Omental fat pad (tissue), 4 donors: ENCODE results near the gene ZNF385A. TPM values are rescaled to one million over a fixed set of nuclear protein-coding genes. Genes with fewer than 3 reads are reported as not detected.
"Not testable (repeated sequence)": the region's sequence is repeated elsewhere in the genome, so short reads cannot be mapped to it uniquely, and the experiment has no call there.

Experiments
- ATAC-seq: fragments of 150-250 bp; one replicate; pipeline ENCODE4 v1.9.1; 2016; ENCODE audit warnings: mild to moderate bottlenecking, moderate library complexity; ENCODE audit not compliant: low FRiP score
- DNase-seq: peaks from one replicate; pipeline ENCODE4 v3.0.0-alpha.2; 2019; ENCODE audit warnings: low spot score
- CTCF ChIP-seq, 3 donors: fragments of 450-650 bp; IDR thresholded peaks; one replicate each; pipeline ENCODE4 v1.5.1; 2016 to 2017; ENCODE audit warnings: antibody characterized with exemption in 3 of 3, mild to moderate bottlenecking in 3 of 3, moderate library complexity in 2 of 3
- total RNA-seq, 4 donors: library from RNA; depleted of rRNA; stranded (reverse); fragments of >200 nt; gene quantifications; one replicate each; pipeline ENCODE4 v1.1.0, GENCODE V29; 2016

The ZNF385A gene
- total RNA-seq, 4 donors from 2014 or later = 9.5 to 36.3 (median 21.8) TPM

GRCh38 chr12:54358191-54358944 lies 26.2 kb downstream of the ZNF385A start:
- DNase-seq = no peak
- no peak for ATAC-seq
- no peak for TF ChIP-seq CTCF (IDR thresholded peaks at IDR 0.05)

GRCh38 chr12:54357506-54358190 lies 26.9 kb downstream of the ZNF385A start:
- no peak for ATAC-seq
- no peak for DNase-seq
- no peak for TF ChIP-seq CTCF (IDR thresholded peaks at IDR 0.05)

- ATAC-seq (no peak), DNase-seq (no peak)
- no peak for TF ChIP-seq CTCF (IDR thresholded peaks at IDR 0.05)
Measured at GRCh38 chr12:54356951-54357356, 27.6 kb downstream of the ZNF385A start.

GRCh38 chr12:54356228-54356627 lies 28.3 kb downstream of the ZNF385A start:
- ATAC-seq (no peak), DNase-seq (no peak)
- no peak for TF ChIP-seq CTCF (IDR thresholded peaks at IDR 0.05)

- DNase-seq = no peak
- no peak for ATAC-seq
- TF ChIP-seq CTCF (IDR thresholded peaks at IDR 0.05) = no peak
Measured at GRCh38 chr12:54355104-54355815, 29.3 kb downstream of the ZNF385A start.

GRCh38 chr12:54354271-54354670 lies 30.3 kb downstream of the ZNF385A start:
- DNase-seq, ATAC-seq: not testable (repeated sequence)
